Right ventricle myocardium inferior (tissue), 1 donor: ENCODE measurements around the gene TTYH1. TPM values are rescaled to one million over a fixed set of nuclear protein-coding genes. Genes with fewer than 3 reads are reported as not detected.

Experiments
- ATAC-seq: fragments of 200-7000 bp; cut with Tn5 transposase; one replicate; pipeline ENCODE4 v1.9.1; 2020; ENCODE audit warnings: mild to moderate bottlenecking, moderate library complexity
- DNase-seq: peaks from one replicate; pipeline ENCODE4 v3.0.0; 2021; ENCODE audit errors: missing footprints
- intact Hi-C: fragments of 100-400 bp; cut with DNase I; formaldehyde crosslinking; loops from one replicate; pipeline ENCODE4 v1.11.0; 2022
- total RNA-seq: library from RNA; stranded (reverse); fragmentation: NEBNext Ultra II Directional; extraction: Animal tissue kit (Norgen Biotek cat#: 25700); gene quantifications from one replicate; pipeline ENCODE4 v1.2.1, GENCODE V29; 2021
- donor health status: DM: no; HTN: yes; CAD: no; lungs with severe emphysema.

The TTYH1 gene
- total RNA-seq, 1 donor from 2014 or later = 2.8 TPM

DNA sequence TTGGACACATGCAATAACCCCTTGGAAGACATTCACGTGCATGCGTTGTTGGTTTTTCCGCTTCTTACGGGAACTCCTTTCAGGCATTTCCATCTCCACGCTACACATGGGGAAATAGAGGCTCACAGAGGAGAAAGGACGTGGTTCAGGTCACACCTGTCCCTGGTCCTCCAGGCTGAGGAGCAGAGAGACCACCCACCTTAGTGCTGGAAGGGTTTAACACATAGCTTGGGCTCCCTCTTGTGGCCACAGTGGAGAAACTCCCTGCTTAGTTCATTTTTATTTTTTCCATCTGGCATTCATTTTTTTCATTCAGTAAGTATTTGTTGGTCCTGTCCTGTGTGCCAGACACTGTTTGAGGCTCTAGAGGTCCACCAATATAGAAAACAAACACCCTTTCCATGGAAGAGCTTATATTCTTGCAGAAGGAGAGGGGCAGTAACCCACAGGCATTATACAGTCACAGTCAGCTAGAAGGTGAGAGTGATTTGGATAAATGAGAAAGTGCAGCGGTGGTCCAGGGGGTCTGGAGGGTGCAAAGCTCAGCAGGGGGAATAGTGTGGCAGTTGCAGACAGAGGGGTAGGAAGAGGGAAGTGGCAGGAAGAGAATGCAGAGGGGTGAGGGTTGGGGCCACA is 24.2 kb upstream of the TTYH1 start:
- intact Hi-C loops = loop anchor here (5.0 kb wide), 1 partner anchor 64 kb away; no protein-coding TSS in a partner anchor
- DNase-seq (no peak), ATAC-seq (no peak)

DNA sequence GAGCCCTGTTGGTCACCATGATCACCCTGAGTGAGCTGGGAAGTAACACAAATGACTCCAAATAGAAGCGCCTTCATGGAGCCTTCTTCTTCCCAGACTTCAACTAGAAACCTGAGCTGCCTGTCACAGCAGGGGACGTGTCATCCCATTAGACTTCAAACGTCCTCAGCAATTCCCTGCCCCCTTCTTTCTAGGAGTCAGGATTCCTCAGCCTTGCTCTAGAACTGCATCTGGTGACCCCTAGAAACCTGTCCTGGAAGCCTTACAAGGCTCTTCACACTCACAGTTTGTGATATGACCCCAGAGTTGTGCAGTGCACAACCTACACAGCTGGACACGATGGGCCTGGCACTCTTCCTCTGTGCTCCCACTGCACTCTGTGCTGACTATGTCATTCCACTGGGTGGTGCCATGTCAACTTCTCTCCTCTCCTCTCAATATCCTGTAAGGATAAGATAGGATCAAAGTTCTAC is 23.6 kb upstream of the TTYH1 start:
- no peak for DNase-seq
- intact Hi-C loops = loop anchor here (5.0 kb wide), 1 partner anchor 64 kb away; no protein-coding TSS in a partner anchor
- ATAC-seq = no peak

DNA sequence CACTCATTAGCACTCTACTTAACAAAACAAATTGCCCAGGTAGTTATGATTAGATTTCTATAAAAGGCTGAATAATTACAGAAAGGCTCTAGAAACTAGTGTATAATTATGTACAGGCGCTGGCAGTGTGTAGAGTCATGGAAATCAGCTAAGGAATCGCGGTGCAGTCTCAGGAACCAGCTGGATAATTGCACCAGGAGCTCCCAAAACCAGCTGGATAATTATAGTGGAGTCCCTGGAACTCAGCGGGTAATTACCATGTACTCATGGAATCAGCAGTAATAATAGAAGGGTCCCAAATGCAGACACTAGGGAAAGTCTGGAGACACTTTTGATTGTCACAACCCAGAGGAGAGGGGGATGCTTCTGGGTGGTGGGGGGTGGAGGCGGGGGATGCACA is 23.2 kb upstream of the TTYH1 start:
- DNase-seq (no peak), ATAC-seq (no peak)
- intact Hi-C loops = loop anchor here (5.0 kb wide), 1 partner anchor 65 kb away; no protein-coding TSS in a partner anchor

DNA sequence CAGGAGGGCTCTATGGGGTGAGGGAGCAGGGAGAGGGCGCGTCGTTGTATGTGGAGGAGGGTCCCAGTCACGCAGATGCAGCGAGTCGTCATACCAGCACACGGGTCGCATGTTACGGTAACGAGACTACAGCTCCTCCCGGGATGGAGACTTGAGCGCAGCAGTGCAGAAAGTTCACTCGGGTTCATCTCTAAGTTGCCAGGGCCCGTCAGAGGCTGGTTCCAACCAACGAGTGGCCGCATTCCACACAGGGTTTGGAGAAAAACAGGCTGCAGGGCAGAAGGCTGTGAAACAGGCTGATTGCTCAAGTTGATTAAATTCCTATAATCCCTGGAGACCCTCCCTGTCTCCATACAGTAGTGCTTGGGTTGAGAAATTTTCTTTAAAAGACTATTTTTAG is 21.9 kb upstream of the TTYH1 start:
- intact Hi-C loops = loop anchor here (5.0 kb wide), 1 partner anchor 66 kb away; no protein-coding TSS in a partner anchor
- no peak for ATAC-seq
- DNase-seq = no peak

DNA sequence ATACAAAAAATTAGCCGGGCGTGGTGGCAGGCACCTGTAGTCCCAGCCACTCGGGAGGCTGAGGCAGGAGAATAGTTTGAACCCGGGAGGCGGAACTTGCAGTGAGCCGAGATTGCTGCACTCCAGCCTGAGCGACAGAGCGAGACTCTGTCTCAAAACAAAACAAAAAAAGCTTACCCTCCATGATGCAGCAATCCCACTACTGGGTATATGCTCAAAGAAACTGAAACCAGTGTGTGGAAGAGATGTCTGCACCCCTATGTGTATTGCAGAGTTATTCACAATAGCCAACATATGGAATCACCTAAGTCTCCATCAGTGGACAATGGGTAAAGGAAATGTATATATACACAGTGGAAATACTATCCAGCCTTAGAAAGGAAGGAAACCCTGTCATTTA is 19.6 kb upstream of the TTYH1 start:
- DNase-seq (no peak), ATAC-seq (no peak)
- intact Hi-C loops = no loop called here

DNA sequence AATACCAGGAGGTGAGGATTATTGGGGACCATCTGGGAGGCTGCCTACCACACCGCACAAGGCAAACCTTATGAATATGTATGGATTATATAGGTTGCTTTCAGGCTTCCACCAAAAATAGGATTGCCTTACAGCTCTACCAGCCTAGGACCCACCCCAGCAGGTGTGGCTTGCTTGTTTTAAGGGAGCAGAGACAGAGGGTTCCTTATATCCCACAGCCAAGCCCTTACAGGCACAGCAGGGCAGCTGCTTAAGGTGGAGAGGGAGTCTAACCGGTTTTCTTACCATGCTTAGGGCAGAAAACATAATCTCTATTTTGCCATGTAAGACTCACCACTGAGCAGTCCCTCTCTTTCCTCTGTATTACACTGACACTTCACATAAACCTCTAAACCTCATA is 16.1 kb upstream of the TTYH1 start:
- intact Hi-C loops = no loop called here
- ATAC-seq (no peak), DNase-seq (no peak)

DNA sequence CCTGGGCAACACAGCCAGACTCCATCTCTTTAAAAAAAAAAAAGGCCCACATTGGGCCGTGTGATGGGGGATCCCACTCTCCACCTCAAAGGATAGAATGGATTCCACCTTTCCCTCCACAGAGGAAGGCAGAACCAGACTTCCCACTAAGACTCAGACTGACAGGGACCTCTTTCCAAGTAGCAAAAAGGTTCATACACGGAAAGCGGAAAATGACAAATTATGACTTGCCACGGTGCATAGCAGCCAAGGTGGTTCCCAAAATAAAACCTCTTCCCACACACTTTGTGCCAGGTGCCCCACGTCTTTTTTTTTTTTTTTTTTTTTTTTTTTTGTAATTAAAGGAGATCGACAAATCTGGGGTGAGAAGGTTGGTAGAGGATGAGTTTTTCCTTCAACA is 14.4 kb upstream of the TTYH1 start:
- ATAC-seq (no peak), DNase-seq (no peak)
- intact Hi-C loops = no loop called here

DNA sequence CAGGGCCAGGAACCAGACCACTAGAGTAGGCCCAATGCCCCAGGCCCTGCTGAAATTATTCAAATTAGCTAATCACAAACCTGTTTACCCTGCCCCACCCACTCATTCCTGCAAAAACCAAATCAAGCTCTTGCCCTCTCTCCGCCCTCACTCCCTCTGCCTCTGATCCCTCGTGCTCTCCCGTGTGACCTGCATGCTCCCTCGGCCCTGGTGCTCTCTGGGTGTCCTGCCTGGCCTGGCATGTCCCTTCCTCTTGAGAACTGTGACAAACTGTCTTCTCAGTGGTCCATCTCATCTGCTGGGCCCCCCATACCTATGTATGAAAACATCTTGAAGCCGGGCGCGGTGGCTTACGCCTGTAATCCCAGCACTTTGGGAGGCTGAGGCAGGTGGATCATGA is 12.2 kb upstream of the TTYH1 start:
- ATAC-seq (no peak), DNase-seq (no peak)
- intact Hi-C loops = no loop called here

DNA sequence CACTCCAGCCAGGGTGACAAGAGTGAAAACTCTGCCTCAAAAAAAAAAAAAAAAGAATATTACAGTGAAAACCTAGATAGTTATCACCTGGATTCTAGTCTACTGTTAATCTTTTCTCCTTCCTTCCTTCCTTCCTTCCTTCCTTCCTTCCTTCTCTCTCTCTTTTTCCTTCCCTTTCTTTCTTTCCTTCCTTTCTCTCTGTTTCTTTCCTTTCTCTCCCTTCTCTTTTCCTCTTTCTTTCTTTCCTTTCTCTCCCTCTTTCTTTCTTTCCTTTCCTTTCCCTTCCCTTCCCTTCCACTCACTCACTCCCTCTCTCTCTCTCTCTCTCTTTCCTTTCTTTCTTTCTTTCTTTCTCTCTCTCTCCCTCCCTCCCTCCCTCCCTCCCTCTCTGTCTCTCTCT is 9.6 kb upstream of the TTYH1 start:
- intact Hi-C loops = no loop called here
- no peak for ATAC-seq
- no peak for DNase-seq

DNA sequence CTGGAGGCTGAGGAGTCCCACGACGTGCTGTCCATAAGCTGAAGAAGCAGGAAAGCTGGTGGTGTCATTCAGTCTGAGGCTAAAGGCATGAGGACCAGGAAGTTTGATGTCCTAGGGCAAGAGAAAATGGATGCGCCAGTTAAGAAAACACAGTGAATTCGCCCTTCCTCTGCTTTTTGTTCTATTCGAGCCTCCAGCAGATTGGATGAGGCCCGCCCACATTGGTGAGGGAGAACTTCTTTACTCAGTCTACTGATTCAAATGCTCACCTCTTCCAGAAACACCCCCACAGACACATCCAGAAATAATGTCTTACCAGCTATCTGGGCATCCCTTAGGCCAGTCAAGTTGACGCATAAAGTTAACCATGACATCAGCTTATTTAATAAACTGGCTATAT is 7.5 kb upstream of the TTYH1 start:
- DNase-seq (no peak), ATAC-seq (no peak)
- intact Hi-C loops = no loop called here

DNA sequence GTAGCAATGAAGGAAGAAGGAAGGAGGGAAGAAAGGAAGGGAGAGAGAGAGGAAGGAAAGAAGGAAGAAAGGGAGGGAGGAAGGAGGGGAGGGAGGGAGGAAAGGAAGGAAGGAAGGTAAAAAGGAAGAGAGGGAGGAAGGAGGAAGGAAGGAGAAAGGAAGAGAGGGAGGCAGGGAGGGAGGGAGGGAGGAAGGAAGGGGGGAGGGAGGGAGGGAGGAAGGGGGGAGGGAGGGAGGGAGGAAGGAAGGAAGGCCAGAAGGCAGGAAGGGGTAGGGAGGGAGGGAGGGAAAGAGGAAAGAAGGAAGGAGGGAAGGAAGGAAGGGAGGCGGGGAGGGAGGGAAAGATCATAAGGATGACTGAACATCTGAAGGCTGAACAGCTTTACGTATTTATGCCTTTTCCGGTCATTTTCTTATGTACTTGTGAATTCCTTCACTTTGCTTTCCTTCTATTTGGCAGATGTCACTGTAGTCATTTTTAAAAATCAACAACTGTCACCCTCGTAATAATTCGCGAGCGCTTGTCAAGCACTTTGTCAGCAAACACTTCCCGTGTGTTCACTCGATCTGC is 6.7 kb upstream of the TTYH1 start:
- intact Hi-C loops = no loop called here
- DNase-seq (no peak), ATAC-seq (no peak)

DNA sequence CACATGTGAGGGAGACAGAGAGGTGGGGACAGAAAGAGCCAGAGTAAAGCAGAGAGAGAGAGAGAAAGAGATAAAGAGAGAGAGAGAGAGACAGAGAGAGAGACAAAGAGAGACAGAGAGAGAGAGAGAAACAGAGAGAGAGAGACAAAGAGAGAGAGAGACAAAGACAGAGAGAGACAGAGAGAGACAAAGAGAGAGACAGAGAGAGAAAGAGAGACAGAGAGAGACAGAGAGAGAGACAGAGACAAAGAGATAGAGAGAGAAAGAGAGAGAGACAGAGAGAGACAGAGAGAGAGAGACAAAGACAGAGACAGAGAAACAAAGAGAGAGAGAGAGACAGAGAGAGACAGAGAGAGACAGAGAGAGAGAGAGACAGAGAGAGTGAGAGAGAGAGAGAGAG is 4.2 kb upstream of the TTYH1 start:
- ATAC-seq (no peak), DNase-seq (no peak)

DNA sequence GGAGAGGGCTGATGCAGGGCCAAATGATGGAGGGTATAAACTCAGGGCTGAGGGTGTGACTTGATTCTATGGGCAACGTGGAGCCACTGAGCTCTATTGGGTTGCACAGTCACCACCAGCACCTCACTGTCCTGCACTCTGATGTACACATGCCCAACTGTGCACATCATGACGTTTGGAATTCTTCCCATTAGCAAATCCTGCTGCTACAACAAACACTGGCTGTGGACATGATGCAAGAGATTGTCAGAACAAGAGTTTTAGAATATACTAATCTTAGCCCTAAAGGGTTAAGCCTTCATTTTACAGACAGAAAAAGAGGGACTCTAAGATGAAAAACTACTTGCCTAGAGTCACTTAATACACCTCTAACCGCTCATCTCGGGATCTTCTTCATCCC is 2.4 kb upstream of the TTYH1 start:
- DNase-seq (no peak), ATAC-seq (no peak)
- intact Hi-C loops = no loop called here

More for the DNA sequence above, 4.2 kb upstream of the TTYH1 start:
- intact Hi-C loops = no loop called here

DNA sequence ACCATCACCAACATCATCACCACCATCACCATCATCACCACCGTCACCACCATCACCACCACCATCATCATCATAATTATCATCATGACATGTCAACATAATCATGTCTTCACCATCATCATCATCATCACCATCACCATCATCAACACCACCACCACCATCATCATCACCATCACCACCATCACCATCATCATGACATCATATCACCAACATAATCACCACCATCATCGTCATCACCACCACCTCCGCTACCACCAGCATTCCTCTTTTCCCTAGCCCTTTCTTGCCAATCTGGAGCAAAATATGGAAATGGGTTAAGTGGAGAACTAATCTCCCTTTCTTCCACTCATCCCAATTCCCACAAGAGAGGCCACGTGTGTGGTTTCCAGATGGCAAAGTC is 1.1 kb upstream of the TTYH1 start:
- ATAC-seq (no peak), DNase-seq (no peak)
- intact Hi-C loops = no loop called here

DNA sequence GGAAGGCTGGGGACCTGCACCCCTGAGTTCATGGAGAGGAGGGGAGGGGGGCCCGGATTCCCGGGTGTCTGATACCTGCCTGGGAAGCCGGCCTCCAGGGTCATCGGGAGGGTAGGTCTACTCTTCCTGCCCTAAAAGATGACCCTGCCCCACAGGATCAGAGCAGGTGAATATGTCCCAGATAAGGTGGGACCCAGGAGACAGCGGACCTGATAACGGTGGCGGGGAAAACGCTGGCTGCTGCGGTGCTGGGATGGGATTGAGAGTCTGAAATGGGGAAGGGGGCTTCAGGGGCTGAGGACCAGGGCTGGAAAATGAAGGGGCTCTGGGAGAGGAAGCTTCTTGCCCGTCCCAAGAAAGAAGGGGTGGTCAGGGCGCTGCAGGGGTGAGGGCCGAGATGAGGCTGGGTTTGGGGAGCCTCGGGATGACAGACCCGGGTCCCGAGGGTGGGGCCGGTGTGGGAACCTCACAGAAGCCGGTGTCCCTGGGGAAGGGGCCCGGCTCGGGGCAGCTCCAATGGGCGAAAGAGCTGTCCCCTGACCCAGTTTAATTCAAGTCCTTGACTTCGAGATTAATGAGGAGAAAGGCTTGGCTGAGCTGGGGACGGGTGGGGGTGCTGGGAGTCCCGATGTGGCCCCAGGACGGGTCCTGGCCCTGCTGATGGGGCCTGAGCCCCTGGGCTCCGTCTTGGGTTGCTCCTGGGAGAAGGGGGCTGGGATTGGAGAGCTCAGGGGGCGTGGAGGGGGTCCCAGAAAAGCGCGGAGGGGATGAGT is 823 bp downstream of the TTYH1 start:
- intact Hi-C loops = no loop called here
- ATAC-seq (no peak), DNase-seq (no peak)

DNA sequence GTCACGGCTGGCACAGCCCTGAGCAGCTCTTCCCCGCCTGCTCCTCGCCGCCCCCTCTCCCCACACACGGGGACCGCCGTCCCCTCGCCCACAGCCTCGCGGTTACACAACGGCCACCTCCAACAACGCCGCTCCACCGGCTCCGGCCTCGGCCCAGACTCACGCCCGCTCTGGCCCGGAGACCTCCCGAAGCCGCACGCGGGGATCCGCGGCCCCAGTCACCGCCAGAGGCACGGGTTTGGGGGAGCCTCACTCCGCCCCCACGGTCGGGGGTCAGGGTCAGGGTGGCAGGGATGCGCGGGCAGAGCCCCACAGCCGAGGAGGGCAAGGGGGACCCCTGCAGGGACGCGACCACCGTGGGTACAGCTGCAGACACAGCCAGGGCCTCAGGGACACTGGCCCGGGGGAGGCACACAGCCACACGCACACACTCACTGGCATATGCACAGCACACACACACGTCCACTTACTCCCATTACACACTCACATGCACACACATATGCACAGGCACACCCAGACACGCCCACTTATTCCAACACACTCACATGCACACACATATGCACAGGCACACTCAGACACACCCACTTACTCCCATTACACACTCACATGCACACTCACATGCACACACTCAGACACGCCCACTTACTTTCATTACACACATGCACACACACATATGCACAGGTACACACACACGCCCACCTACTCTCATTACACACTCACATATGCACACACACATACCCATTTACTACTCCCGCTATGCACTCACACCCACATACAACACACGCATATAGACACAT is 1.6 kb downstream of the TTYH1 start:
- ATAC-seq = no peak
- peak; percentile 9 for DNase-seq
- intact Hi-C loops = no loop called here

DNA sequence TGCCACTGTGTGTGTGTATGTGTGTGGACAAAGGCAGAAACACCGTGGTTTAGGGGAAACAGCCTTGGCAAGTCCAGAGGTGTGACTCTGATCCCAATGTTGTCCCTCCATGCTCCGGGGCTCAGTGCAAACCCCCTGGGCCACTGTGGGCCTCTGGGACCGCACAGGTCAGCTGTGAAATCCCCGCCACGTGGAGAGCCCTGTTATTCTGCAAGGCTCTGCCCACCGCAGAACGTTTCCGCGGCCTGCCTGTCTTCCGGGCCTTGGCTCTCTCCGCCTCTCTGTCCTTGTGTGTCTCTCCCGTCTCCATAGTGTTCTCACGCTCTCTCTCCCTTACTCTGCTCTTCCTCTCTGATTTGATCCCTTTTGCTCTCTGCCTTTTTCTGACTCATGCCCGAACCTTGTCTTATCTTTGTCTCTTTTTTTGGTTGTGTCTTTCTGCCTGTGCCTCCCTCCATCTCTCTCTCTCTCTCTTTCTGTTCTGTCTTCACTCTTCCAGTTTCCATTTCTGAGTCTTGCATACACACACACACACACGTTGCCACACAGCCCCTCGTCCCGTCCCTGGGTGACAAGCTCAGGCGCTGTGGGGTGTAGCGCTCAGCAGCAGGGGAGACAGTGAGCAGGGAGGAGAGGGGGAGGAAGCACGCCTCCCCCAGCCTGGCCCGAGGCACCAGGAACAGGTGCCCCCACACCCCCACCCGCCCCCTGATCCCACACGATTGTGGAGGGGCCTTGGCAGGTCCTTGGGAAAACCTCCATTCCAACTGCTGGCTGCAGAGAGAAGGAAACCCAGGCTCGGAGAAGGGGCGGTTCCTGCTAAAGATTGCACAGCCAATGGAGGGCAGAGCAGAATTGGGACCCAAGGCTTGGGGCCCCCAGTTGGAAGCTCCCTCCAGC is 3.0 kb downstream of the TTYH1 start:
- intact Hi-C loops = no loop called here
- ATAC-seq = no peak
- no peak for DNase-seq
